GM23338 (cell line): Measurements from ENCODE around the gene HBD.

ENCODE experiments used
- CREB1 ChIP-seq: fragments of 250-450 bp; sonication (Bioruptor Pico); IDR thresholded peaks from 2 replicates; pipeline ENCODE4 v1.5.0; 2020; ENCODE audit warnings: low read depth, mild to moderate bottlenecking, moderate library complexity
- CTCF ChIP-seq, 2 experiments: fragments of 200-600 bp in 1 of 2; sonication (generic) in 1 of 2; conservative IDR thresholded peaks; 2 replicates each; pipeline versions ENCODE4 v1.5.1 to v1.6.1; 2016 to 2017; ENCODE audit warnings: antibody characterized with exemption in 2 of 2, low read depth in 2 of 2, mild to moderate bottlenecking in 2 of 2, moderate library complexity in 1 of 2

- TF ChIP-seq CTCF (conservative IDR thresholded peaks at IDR 0.05; ENCODE audit: low read depth in 2 of 2) (no peak), CREB1 (CRISPR knock-in tag) (no peak)
Measured at GRCh38 chr11:5257296-5257695, 23.0 kb upstream of the HBD start.
